Measurements from ENCODE around the gene PRKN. TPM values are rescaled to one million over a fixed set of nuclear protein-coding genes. Genes with fewer than 3 reads are reported as not detected.

Gene PRKN
- total and polyA plus RNA-seq, 9 of the 15 experiments (the other 6 are each of a cell fraction or from before 2014, with no cell fraction given): 0.03 to 0.96 (median 0.15) TPM; not detected in 2

- TF ChIP-seq ZNF512 (tag; IDR thresholded peaks at IDR 0.05): no peak
- TF ChIP-seq ZNF592 (IDR thresholded peaks at IDR 0.05): no peak
- TF ChIP-seq MYC (IDR thresholded peaks at IDR 0.05; ENCODE audit: low read depth, low read length): no peak
- TF ChIP-seq MYC (CRISPR knock-in tag; IDR thresholded peaks at IDR 0.05; ENCODE audit: borderline replicate concordance, low read depth): no peak
- no peak for TF ChIP-seq PHF21A (IDR thresholded peaks at IDR 0.05; ENCODE audit: borderline replicate concordance, low read depth)
- no peak for TF ChIP-seq PREB (CRISPR knock-in tag; IDR thresholded peaks at IDR 0.05)
- no peak for TF ChIP-seq ZNF274 (IDR thresholded peaks at IDR 0.05; ENCODE audit: borderline replicate concordance, low read depth, low read length)
- no peak for TF ChIP-seq POLR2AphosphoS2 (IDR thresholded peaks at IDR 0.05; ENCODE audit: low read length)
Measured at GRCh38 chr6:162337412-162337811, 390.2 kb downstream of the PRKN start (continued).
